Sigmoid colon (tissue), 7 donors: ENCODE data around the gene ANXA9. TPM values are rescaled to one million over a fixed set of nuclear protein-coding genes. Genes with fewer than 3 reads are reported as not detected.

Experiments used
- DNase-seq: peaks from one replicate; pipeline ENCODE4 v3.0.0-alpha.2; 2019
- H3K27ac ChIP-seq, 4 donors: fragments of 200-600 bp; sonication (generic); one replicate each; pipeline ENCODE4 v1.5.1; 2016 to 2019; ENCODE audit warnings: mild to moderate bottlenecking in 1 of 4
- H3K27me3 ChIP-seq, 3 donors: fragments of 200-600 bp; sonication (generic); one replicate each; pipeline ENCODE4 v1.5.1; 2019; ENCODE audit warnings: mild to moderate bottlenecking in 1 of 3
- H3K36me3 ChIP-seq, 4 donors: fragments of 200-600 bp; sonication (generic); one replicate each; pipeline ENCODE4 v1.5.1; 2016 to 2019
- H3K4me1 ChIP-seq, 4 donors: fragments of 200-600 bp; sonication (generic); one replicate each; pipeline ENCODE4 v1.5.1; 2017 to 2019
- H3K4me3 ChIP-seq, 4 donors: fragments of 200-600 bp; sonication (generic); one replicate each; pipeline ENCODE4 v1.5.1; 2017 to 2019; ENCODE audit warnings: mild to moderate bottlenecking in 2 of 4, moderate library complexity in 1 of 4
- H3K9me3 ChIP-seq, 4 donors: fragments of 200-600 bp in 3 of 4; sonication (generic) in 3 of 4; one replicate each; pipeline versions ENCODE4 v1.5.1 to v1.6.1; 2013 to 2019
- CTCF ChIP-seq, 4 experiments: fragments of 450-650 bp in 3 of 4; fragments of 200-600 bp in 1 of 4; IDR thresholded peaks; one replicate each; pipeline ENCODE4 v1.5.1; 2016 to 2019; ENCODE audit warnings: antibody characterized with exemption in 4 of 4, mild to moderate bottlenecking in 3 of 4, moderate library complexity in 2 of 4
- EP300 ChIP-seq, 4 donors: sonication (generic); formaldehyde crosslinking; IDR thresholded peaks; one replicate each; pipeline ENCODE4 v1.6.1; 2017; ENCODE audit warnings: antibody characterized with exemption in 4 of 4
- POLR2A ChIP-seq, 2 donors: fragments of 450-650 bp; IDR thresholded peaks; one replicate each; pipeline ENCODE4 v1.6.1; 2016; ENCODE audit warnings: antibody characterized with exemption in 2 of 2, mild to moderate bottlenecking in 2 of 2, moderate library complexity in 2 of 2
- POLR2AphosphoS5 ChIP-seq, 4 donors: sonication (generic); formaldehyde crosslinking; IDR thresholded peaks; one replicate each; pipeline ENCODE4 v1.6.1; 2017; ENCODE audit warnings: antibody characterized with exemption in 4 of 4
- WGBS, 2 donors: extraction: QIAGEN DNeasy Blood & Tissue Kit; methylation state at CpG; one replicate each; pipeline ENCODE4 v1.1.7; 2013; 5-methylcytosine and 5-hydroxymethylcytosine counted together
- intact Hi-C: fragments of 100-400 bp; cut with DNase I; formaldehyde crosslinking; loops from one replicate; pipeline ENCODE4 v1.15.1; 2023
- polyA plus RNA-seq, 3 donors: library from polyadenylated mRNA; stranded (reverse); fragments of 200-250 nt; gene quantifications; one replicate each; pipeline ENCODE4 v1.2.3, GENCODE V29; 2013
- total RNA-seq, 4 donors: library from RNA; depleted of rRNA; stranded (reverse); fragments of >200 nt; gene quantifications; one replicate each; pipeline ENCODE4 v1.1.0, GENCODE V29; 2016
- donor health status: healthy with polysubstance abuse.
- donor health status: Bipolar disorder and iron deficiency.
- donor health status: healthy.

Gene ANXA9
- total and polyA plus RNA-seq, 7 donors: 0.36 to 0.60 (median 0.45) TPM; not detected in 4

- peaks cover 0 to 9% (median 4%) of the 10 kb centered on the region in 4 donors for H3K36me3 ChIP-seq
- no peaks in the 10 kb centered on the region for H3K9me3 ChIP-seq
- H3K27ac ChIP-seq: peak within 1 kb of the TSS; percentile 85 to 93 (median 88)
- H3K4me3 ChIP-seq: peak within 1 kb of the TSS; percentile 56 to 73 (median 66)
- peaks cover 0 to 75% (median 60%) of the 10 kb centered on the region in 4 donors for H3K4me1 ChIP-seq
- intact Hi-C loops: loop anchor here (1.0 kb wide), 1 partner anchor 31 kb away; no protein-coding TSS in a partner anchor
- 2% methylated on average over 18 of the region's 18 CpGs for WGBS, 2 donors
- no peak for TF ChIP-seq EP300 (IDR thresholded peaks at IDR 0.05)
- peak; percentile 85 to 91 (median 90) for TF ChIP-seq POLR2AphosphoS5 (IDR thresholded peaks at IDR 0.05)
- peak; percentile 34 to 62 (median 56) for TF ChIP-seq CTCF (IDR thresholded peaks at IDR 0.05)
- TF ChIP-seq POLR2A (IDR thresholded peaks at IDR 0.05): peak; percentile 69 to 74
- H3K27me3 ChIP-seq: no peaks in the 10 kb centered on the region
- peak; percentile 90 for DNase-seq
Observed at GRCh38 chr1:151006327-151007052, 24.4 kb downstream of the ANXA9 start, which contains the start of gene MINDY1. Gene MINDY1 (minus strand): TSS chr1:151006902. CDS start chr1:151002617, 4,285 bp downstream.

- intact Hi-C loops: no loop called here
- no peaks in the 10 kb centered on the region for H3K27me3 ChIP-seq
- WGBS, 2 donors: 5 to 22% methylated on average over 4 of the region's 4 CpGs
- no peaks in the 10 kb centered on the region for H3K36me3 ChIP-seq
- TF ChIP-seq EP300 (IDR thresholded peaks at IDR 0.05): no peak
- TF ChIP-seq POLR2AphosphoS5 (IDR thresholded peaks at IDR 0.05): no peak
- TF ChIP-seq POLR2A (IDR thresholded peaks at IDR 0.05): no peak
- no peak for TF ChIP-seq CTCF (IDR thresholded peaks at IDR 0.05)
- peak overlapping the region; percentile 70 to 84 (median 82) for H3K4me3 ChIP-seq
- peak overlapping the region; percentile 85 to 93 (median 88) for H3K27ac ChIP-seq
- H3K4me1 ChIP-seq: peaks cover 0 to 73% (median 58%) of the 10 kb centered on the region in 4 donors
- H3K9me3 ChIP-seq: no peaks in the 10 kb centered on the region
- DNase-seq: no peak
Observed at GRCh38 chr1:151007853-151008243, 25.8 kb downstream of the ANXA9 start.

DNA sequence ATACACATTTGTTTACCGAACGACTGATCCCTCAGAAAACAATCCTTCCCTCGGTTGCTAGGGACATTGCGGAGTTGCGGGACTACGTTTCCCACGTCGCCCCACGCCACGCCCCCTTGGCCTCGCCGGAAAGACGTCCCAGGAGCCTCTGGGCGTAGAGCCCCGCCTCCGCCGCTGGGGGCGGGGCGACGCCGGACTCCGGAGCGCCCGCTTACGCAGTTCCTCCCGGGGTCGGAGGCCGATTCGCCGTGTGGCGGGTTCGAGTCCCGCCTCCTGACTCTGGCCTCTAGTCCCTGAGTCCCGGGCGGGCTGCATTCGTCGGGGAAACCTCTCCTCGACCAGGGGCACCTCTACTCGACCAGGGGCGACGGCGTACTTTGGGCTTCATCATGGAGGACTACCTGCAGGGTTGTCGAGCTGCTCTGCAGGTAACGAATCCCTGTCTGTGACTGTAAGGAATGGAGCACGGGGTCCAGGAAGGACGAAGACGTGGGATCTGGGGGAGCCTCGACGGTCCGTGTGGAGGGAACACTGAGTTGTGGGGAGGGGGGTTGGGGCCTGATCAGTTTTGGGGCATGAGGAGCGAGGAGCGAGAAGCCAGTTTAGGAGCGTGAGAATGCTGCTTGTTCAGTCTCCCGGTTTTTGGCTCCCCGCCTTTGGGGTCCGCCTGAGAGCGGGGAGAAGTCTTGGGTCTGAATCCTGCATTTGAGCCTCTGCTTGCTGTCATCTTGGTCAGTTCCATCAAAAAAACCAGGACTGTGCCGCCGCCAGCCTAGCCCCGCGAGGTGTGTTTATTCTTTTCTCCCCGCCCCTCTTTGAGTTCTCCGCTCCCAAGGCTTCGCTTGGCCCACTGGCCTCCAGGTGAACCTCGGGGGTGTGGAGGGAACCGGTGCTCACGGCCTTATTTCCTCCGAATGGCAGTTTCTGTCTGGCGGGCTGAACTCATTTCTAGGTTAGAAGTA lies 26.4 kb downstream of the ANXA9 start, which contains the start of gene PRUNE1:
PRUNE1 (plus strand) TSS at position 206 of the 962 bp plus-strand sequence; CDS start at position 390, 184 bp downstream.
- Histone ChIP-seq H3K27ac (peak within 1 kb of the TSS; percentile 85 to 93 (median 88)), H3K4me3 (peak within 1 kb of the TSS; percentile 70 to 84 (median 82)), H3K27me3 (no peaks in the 10 kb centered on the region), H3K36me3 (no peaks in the 10 kb centered on the region), H3K4me1 (peaks cover 0 to 73% (median 58%) of the 10 kb centered on the region in 4 donors), H3K9me3 (no peaks in the 10 kb centered on the region)
- intact Hi-C loops: no loop called here
- TF ChIP-seq POLR2AphosphoS5 (IDR thresholded peaks at IDR 0.05): peak; percentile 74 to 87 (median 84)
- TF ChIP-seq EP300 (IDR thresholded peaks at IDR 0.05): peak in 1 of 4 donors; percentile 48
- TF ChIP-seq CTCF (IDR thresholded peaks at IDR 0.05): no peak
- TF ChIP-seq POLR2A (IDR thresholded peaks at IDR 0.05): peak; percentile 17 to 37
- peak; percentile 98 for DNase-seq
- 0 to 1% methylated on average over 69 of the region's 69 CpGs for WGBS, 2 donors

DNA sequence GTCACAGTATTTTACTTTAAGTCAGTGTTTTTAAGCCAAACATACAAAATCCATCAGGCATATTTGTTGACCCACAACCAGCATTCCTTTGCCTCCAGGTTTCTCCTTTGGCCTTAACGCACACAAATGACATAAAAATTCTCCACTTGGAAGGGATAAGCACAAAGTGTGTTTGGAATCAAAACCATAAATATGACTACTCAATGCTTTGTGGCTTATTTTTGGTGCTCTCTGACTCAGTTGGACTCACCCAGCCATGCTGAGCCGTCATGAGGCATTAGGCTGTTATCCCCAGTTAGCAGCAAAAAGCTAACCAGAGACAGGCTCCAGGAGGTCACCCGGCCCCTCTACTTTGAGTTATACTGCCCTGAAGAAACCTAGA lies 27.1 kb downstream of the ANXA9 start:
- intact Hi-C loops: no loop called here
- no peak for TF ChIP-seq EP300 (IDR thresholded peaks at IDR 0.05)
- no peak for TF ChIP-seq CTCF (IDR thresholded peaks at IDR 0.05)
- no peak for TF ChIP-seq POLR2AphosphoS5 (IDR thresholded peaks at IDR 0.05)
- no peak for TF ChIP-seq POLR2A (IDR thresholded peaks at IDR 0.05)

More for the DNA sequence above, 27.1 kb downstream of the ANXA9 start:
- Histone ChIP-seq H3K27ac (peak overlapping the region; percentile 85 to 93 (median 88)), H3K4me1 (peaks cover 0 to 73% (median 58%) of the 10 kb centered on the region in 4 donors), H3K4me3 (peak overlapping the region; percentile 70 to 84 (median 82)), H3K36me3 (no peaks in the 10 kb centered on the region), H3K27me3 (no peaks in the 10 kb centered on the region), H3K9me3 (no peaks in the 10 kb centered on the region)
- 24 to 61% methylated on average over 3 of the region's 3 CpGs for WGBS, 2 donors
- DNase-seq: no peak
